ENCODE results near the gene TMEM88. TPM values are rescaled to one million over a fixed set of nuclear protein-coding genes. Genes with fewer than 3 reads are reported as not detected.

The TMEM88 gene
- total and polyA plus RNA-seq, 2 of the 13 experiments (the other 11 are each of a cell fraction or from before 2014, with no cell fraction given): 0.31 to 0.66 TPM

- TF ChIP-seq FIP1L1 (IDR thresholded peaks at IDR 0.05; ENCODE audit: borderline replicate concordance, insufficient read depth, low read depth, low read length) (no peak), CSRNP1 (CRISPR knock-in tag; IDR thresholded peaks at IDR 0.05) (no peak; the same call in 1 of the 2 replicates), DDIT3 (CRISPR knock-in tag; IDR thresholded peaks at IDR 0.05) (no peak), ZSCAN25 (CRISPR knock-in tag; IDR thresholded peaks at IDR 0.05) (no peak), DNMT3B (CRISPR knock-in tag; conservative IDR thresholded peaks at IDR 0.05) (no peak), HOXA3 (CRISPR knock-in tag; IDR thresholded peaks at IDR 0.05) (no peak), CBX2 (IDR thresholded peaks at IDR 0.05; ENCODE audit: low read depth, low read length) (no peak), CBX2 (CRISPR knock-in tag; IDR thresholded peaks at IDR 0.05; ENCODE audit: low read depth) (no peak), ZNF121 (CRISPR knock-in tag; IDR thresholded peaks at IDR 0.05) (no peak), PAF1 (CRISPR knock-in tag; IDR thresholded peaks at IDR 0.05) (no peak), MAZ (IDR thresholded peaks at IDR 0.05; ENCODE audit: borderline replicate concordance, low read depth, low read length) (no peak), MAZ (CRISPR knock-in tag; IDR thresholded peaks at IDR 0.05; ENCODE audit: low read depth) (peak; percentile 43; the same call in 1 of the 2 replicates), CCAR2 (optimal IDR thresholded peaks at IDR 0.05; ENCODE audit: low read depth, low read length) (no peak), ZNF841 (CRISPR knock-in tag; IDR thresholded peaks at IDR 0.05; ENCODE audit: borderline replicate concordance) (peak; percentile 18; the same call in 1 of the 2 replicates), KDM2A (CRISPR knock-in tag; IDR thresholded peaks at IDR 0.05; ENCODE audit: borderline replicate concordance, low read depth) (no peak; the same call in 1 of the 2 replicates), MTA1 (CRISPR knock-in tag; IDR thresholded peaks at IDR 0.05; ENCODE audit: borderline replicate concordance) (peak; percentile 57; the same call in 1 of the 2 replicates), MBD4 (IDR thresholded peaks at IDR 0.05; ENCODE audit: borderline replicate concordance, low read length) (no peak), FOXK2 (IDR thresholded peaks at IDR 0.05) (no peak), HOXA5 (CRISPR knock-in tag; IDR thresholded peaks at IDR 0.05) (0 out of 2 replicates have a peak, but pooled peaks have one; percentile 20), ZNF432 (CRISPR knock-in tag; IDR thresholded peaks at IDR 0.05; ENCODE audit: borderline replicate concordance) (no peak), NFIB (CRISPR knock-in tag; IDR thresholded peaks at IDR 0.05; ENCODE audit: borderline replicate concordance) (no peak), DRAP1 (CRISPR knock-in tag; IDR thresholded peaks at IDR 0.05) (peak; percentile 90), ZNF142 (CRISPR knock-in tag; IDR thresholded peaks at IDR 0.05) (peak; percentile 47; the same call in 1 of the 2 replicates)
These were observed 18.9 kb upstream of the TMEM88 start (continued) for GRCh38 chr17:7835814-7836595.

All from HepG2 (cell line).